Measurements from ENCODE around the gene KRTAP5-11.
A peak's percentile ranks its signal among the peaks of the same experiment; 100 is the strongest.
"Not testable (repeated sequence)": the region's sequence is repeated elsewhere in the genome, so short reads cannot be mapped to it uniquely, and the experiment has no call there.

The KRTAP5-11 gene

GRCh38 chr11:71542879-71543777 lies 39.5 kb downstream of the KRTAP5-11 start:
- no peaks in the 10 kb centered on the region for H3K27me3 ChIP-seq
- no peaks in the 10 kb centered on the region for H3K36me3 ChIP-seq
- H3K9me3 ChIP-seq, result no peaks in the 10 kb centered on the region
- TF ChIP-seq, protein P1, sequence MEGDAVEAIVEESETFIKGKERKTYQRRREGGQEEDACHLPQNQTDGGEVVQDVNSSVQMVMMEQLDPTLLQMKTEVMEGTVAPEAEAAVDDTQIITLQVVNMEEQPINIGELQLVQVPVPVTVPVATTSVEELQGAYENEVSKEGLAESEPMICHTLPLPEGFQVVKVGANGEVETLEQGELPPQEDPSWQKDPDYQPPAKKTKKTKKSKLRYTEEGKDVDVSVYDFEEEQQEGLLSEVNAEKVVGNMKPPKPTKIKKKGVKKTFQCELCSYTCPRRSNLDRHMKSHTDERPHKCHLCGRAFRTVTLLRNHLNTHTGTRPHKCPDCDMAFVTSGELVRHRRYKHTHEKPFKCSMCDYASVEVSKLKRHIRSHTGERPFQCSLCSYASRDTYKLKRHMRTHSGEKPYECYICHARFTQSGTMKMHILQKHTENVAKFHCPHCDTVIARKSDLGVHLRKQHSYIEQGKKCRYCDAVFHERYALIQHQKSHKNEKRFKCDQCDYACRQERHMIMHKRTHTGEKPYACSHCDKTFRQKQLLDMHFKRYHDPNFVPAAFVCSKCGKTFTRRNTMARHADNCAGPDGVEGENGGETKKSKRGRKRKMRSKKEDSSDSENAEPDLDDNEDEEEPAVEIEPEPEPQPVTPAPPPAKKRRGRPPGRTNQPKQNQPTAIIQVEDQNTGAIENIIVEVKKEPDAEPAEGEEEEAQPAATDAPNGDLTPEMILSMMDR (IDR thresholded peaks at IDR 0.05; ENCODE audit: low read depth, low read length), result no peak
- H3K4me1 ChIP-seq, result no peaks in the 10 kb centered on the region
- no peak overlapping the region for H3K4me3 ChIP-seq (ENCODE audit: low read depth, low read length)
- DNase-seq, result peak; percentile 26

DNA sequence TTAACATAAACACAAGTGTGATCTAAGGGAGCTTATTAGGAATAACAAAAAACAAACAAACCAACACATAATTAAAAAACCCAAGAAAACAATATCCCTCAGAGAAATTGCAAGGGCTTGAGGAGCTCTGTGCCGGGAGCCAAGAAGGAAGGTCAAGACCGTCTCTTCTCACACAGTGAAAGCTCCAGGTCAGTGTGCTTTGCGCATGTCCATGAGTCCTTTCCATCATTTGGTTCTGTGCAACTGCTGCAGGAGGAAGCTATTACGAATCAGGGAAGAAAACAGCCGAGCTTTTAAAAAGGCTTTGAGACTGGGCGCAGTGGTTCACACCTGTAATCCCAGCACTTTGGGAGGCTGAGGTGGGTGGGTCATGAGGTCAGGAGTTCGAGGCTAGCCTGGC lies 40.3 kb downstream of the KRTAP5-11 start:
- DNase-seq, result no peak
- H3K4me1 ChIP-seq, result no peaks in the 10 kb centered on the region
- no peaks in the 10 kb centered on the region for H3K9me3 ChIP-seq
- TF ChIP-seq, protein P1 (IDR thresholded peaks at IDR 0.05; ENCODE audit: low read depth, low read length), result no peak
- no peak overlapping the region for H3K4me3 ChIP-seq (ENCODE audit: low read depth, low read length)
- H3K36me3 ChIP-seq, result no peaks in the 10 kb centered on the region
- H3K27me3 ChIP-seq, result no peaks in the 10 kb centered on the region

DNA sequence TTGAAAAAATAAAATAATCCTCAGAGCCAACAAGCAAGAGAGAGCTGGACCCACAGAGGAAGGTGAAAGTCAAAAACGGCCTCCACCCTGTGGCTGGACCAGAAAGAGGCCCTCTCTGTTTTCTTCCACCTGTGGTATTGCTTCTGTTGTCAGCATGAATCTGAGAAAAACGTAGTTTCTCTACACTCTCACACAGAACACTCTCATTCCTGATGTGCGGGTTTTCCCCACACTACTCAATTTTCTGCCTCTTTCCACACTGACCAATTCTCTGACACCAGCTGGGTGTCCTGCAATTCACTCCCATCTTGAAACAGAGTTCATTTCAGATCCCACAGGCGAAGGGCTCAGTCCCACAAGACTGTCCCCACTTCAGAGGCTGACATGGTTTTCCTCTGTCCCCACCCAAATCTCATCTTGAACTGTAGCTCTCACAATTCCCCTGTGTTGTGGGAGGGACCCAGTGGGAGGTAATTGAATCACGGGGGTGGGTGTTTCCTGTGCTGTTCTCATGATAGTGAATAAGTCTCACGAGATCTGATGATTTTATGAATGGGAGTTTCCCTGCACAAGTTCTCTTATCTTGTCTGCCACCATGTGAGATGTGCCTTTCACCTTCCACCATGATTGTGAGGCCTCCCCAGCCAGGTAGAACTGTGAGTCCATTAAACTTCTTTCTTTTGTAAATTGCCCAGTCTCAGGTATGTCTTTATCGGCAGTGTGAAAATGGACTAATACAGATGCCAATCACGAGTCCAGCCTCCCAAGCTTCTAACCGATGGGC lies 42.0 kb downstream of the KRTAP5-11 start:
- H3K4me1 ChIP-seq; H3K27me3 ChIP-seq; H3K4me3 ChIP-seq (ENCODE audit: low read depth, low read length); DNase-seq; H3K9me3 ChIP-seq; H3K36me3 ChIP-seq: not testable (repeated sequence)

DNA sequence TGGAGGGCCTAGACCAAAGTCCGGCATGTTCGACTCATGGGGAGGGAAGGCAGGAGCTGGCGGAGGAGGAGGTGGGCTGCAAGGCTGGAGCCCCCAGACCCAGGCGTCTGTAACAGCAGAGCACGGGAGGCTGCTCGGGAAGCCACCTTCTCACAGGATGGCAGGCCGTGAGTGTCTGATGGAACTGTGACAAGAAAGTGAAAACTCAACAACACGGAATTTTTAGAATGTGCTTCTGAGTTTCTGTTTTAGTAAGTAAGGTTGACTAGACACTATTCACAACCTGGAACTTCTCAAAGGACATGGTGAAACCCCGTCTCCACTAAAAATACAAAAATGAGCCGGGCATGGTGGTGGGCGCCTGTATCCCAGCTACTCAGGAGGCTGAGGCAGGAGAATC lies 42.7 kb downstream of the KRTAP5-11 start:
- H3K36me3 ChIP-seq; H3K9me3 ChIP-seq; H3K4me3 ChIP-seq (ENCODE audit: low read depth, low read length); H3K27me3 ChIP-seq; DNase-seq; H3K4me1 ChIP-seq: not testable (repeated sequence)

DNA sequence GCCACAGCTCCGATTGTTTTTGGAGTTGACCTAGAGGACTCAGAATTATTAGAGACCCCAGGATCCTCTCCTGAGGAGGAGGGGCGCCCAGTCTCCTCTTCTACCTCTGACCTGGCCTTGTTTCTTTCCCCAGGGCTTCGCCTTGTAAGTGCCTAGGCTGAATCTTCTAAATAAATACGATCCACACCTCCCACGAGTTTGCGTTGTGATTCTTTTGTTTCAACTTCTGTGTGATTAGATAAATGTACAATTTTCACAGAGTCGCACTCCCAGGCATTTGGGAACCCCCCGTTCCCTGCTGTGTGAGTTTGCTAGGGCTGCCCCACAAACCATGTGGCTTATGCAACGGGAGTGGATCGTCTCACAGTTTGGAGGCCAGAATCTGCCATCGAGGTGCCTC lies 43.7 kb downstream of the KRTAP5-11 start:
- Histone ChIP-seq H3K36me3 (no peaks in the 10 kb centered on the region), H3K9me3 (no peaks in the 10 kb centered on the region), H3K4me3 (ENCODE audit: low read depth, low read length) (no peak overlapping the region), H3K4me1 (no peaks in the 10 kb centered on the region), H3K27me3 (no peaks in the 10 kb centered on the region)
- DNase-seq, result no peak
- TF ChIP-seq, protein P1 (IDR thresholded peaks at IDR 0.05; ENCODE audit: low read depth, low read length), result no peak

DNA sequence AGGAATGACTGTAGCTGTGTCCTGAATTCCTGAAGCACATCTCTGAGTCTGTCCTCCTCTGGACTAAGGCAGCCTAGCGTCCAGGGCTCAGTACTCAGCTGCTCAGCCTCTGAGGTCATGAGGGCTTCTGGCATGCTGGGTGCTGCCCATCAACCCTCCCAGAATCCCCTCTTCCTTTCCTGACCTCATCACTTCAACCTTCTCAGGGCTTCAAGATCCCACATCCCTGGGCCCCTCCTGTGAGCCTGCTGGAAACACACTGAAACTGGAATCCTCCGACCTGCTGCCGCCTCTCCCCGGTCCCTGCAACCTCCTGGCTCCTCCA lies 44.0 kb downstream of the KRTAP5-11 start:
- Histone ChIP-seq H3K27me3 (no peaks in the 10 kb centered on the region), H3K36me3 (no peaks in the 10 kb centered on the region), H3K4me1 (no peaks in the 10 kb centered on the region), H3K4me3 (ENCODE audit: low read depth, low read length) (no peak overlapping the region), H3K9me3 (no peaks in the 10 kb centered on the region)
- TF ChIP-seq, protein P1 (IDR thresholded peaks at IDR 0.05; ENCODE audit: low read depth, low read length), result no peak
- DNase-seq, result no peak

GRCh38 chr11:71537977-71538665 lies 44.6 kb downstream of the KRTAP5-11 start, which contains the start of gene KRTAP5-8:
KRTAP5-8 (plus strand) TSS chr11:71538025; CDS start chr11:71538056, 31 bp downstream.
- H3K27me3 ChIP-seq; H3K4me3 ChIP-seq (ENCODE audit: low read depth, low read length); DNase-seq; H3K36me3 ChIP-seq; H3K4me1 ChIP-seq; H3K9me3 ChIP-seq: not testable (repeated sequence)

Data from BE2C (cell line).